Testis (tissue), 2 donors: ENCODE measurements around the gene PPP1R37.

Experiments
- CTCF ChIP-seq, 3 experiments: fragments of 450-650 bp in 2 of 3; fragments of 200-600 bp in 1 of 3; sonication (generic) in 1 of 3; IDR thresholded peaks; one replicate each; pipeline ENCODE4 v1.5.1; 2016 to 2019; ENCODE audit warnings: antibody characterized with exemption in 3 of 3, mild to moderate bottlenecking in 2 of 3, moderate library complexity in 1 of 3
- POLR2A ChIP-seq: fragments of 450-650 bp; IDR thresholded peaks from one replicate; pipeline ENCODE4 v1.6.1; 2017; ENCODE audit warnings: antibody characterized with exemption, mild to moderate bottlenecking, moderate library complexity

GRCh38 chr19:45070214-45070613 lies 22.8 kb upstream of the PPP1R37 start:
- no peak for TF ChIP-seq CTCF (IDR thresholded peaks at IDR 0.05)
- TF ChIP-seq POLR2A, result no peak
